NCI-H345 (cell line): ENCODE data around the gene PDE4B.
A peak's percentile ranks its signal among the peaks of the same experiment; 100 is the strongest.
"Not testable (repeated sequence)": the region's sequence is repeated elsewhere in the genome, so short reads cannot be mapped to it uniquely, and the experiment has no call there.

Experiments used
- DNase-seq: peaks from one replicate; lab custom pipeline; 2025; lab: John Stamatoyannopoulos, UW

Gene PDE4B

DNA sequence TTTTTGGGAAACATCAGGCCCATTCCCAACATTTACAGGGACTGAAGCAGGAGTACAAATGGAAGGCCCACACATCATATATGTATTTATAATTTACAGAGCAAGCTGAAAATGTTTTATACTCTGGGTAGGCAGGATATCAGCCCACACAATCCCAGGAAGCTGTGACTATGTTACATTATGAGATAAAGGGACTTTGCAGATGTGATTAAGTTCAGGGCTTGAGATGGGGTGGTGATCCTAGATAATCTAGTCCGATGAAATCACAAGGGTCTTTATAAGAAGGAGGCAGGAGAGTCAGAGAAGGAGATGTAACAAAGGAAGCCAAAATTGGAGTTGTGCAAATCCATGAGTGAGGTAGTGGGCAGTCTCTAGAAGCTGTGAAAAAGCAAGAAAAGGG lies 160.5 kb downstream of the PDE4B start:
- no peak for DNase-seq

DNA sequence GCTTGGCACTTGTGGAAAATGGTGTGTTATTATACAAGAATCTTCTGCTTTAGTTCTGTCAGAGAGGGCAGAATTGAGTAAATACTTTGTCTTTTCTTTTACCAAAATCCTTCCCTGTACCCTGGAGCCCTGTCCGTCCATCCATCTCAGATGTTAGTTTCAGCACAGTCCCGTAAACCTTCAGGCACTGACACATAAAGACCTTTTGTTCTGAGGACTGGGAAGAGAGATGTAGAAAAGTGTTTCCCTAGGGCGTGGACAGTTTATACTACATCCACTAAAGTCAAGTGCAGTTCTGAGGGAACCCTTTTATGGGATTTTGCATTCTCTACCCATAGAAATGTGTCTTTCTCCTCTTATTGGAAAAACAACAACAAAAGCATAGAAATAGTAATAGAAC lies 162.4 kb downstream of the PDE4B start:
- no peak for DNase-seq

DNA sequence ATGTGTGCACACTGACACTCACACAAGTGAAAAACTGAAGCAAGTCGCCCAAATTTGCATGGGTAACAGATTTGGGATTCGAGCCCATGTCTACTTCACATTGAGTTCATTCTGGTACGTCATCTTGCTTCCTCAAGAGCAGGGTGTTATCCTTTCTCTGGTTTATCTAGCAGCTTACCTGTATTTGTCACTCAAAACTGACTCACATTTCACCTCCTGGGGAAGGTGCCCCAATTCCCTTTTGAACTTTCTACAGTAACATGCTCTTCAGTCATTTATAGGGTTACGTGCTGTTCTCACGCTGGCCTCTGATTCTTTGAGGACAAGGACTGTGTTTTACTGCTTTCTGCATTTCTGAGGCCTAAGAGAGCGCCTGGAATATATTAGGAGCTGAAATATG lies 162.8 kb downstream of the PDE4B start:
- no peak for DNase-seq

DNA sequence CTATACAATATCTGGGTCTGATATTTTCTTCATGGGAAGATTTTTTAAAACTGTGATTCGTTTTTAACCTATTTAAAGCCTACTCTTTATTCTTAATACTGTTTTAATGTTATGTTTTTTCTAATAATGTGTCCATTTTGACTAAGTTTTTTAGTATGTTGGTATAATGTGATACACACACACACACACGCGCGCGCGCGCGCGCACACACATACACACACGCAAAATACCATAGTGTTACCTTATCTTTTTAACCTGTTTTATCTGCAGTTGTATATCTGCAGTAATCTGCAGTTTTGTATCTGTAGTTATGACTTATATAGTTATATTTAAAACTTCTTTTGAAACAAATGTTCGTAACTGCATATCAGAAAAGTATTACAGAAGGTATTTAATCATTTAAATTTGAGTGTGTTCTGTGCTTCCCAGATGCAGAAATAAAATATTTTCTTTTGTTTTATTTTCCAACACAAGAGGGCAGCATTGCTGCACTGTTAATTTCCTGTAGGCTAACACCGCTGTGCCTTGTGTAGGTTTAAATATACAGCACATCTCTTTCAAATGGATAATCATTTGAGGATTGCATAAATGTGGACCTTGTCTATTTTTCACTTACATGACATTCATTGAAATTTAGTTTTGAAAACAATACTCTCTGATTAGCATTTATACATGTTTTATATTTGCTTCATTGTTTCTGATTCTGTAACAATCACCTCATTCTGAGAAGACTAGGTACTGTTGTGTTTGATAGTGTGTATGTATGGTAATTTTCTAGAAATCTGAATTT lies 166.1 kb downstream of the PDE4B start:
- peak; percentile 54 for DNase-seq

DNA sequence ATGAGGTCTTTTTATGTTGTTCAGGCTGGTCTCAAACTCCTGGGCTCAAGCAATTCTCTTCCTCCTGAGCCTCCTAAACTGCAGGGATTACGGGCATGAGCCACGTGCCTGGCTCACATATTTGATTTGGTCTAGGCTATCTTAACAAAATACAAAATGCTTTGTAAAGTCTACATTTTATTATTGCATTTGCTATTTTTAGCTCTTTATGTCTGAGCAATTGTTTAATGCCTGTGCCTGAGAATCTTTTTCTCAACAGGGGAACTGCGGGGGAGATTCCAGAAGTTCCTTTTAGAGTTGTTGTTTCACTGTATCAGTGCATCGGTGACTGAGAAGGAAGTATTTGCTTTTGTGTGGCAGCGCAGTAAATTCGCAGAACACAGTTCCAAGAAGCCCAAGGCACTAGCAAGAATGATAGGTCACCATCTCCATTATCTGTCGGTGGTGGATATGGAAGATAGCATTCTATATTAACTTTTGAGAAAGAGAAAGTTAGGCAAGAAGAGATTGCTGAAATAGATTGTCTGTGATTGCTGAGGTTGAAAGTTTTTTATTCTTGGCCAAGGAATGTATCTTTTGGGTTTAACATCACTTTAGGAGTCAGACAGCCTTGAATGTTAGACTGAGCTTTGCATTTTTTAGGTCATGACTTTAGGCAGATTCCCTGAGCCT lies 167.3 kb downstream of the PDE4B start:
- no peak for DNase-seq

DNA sequence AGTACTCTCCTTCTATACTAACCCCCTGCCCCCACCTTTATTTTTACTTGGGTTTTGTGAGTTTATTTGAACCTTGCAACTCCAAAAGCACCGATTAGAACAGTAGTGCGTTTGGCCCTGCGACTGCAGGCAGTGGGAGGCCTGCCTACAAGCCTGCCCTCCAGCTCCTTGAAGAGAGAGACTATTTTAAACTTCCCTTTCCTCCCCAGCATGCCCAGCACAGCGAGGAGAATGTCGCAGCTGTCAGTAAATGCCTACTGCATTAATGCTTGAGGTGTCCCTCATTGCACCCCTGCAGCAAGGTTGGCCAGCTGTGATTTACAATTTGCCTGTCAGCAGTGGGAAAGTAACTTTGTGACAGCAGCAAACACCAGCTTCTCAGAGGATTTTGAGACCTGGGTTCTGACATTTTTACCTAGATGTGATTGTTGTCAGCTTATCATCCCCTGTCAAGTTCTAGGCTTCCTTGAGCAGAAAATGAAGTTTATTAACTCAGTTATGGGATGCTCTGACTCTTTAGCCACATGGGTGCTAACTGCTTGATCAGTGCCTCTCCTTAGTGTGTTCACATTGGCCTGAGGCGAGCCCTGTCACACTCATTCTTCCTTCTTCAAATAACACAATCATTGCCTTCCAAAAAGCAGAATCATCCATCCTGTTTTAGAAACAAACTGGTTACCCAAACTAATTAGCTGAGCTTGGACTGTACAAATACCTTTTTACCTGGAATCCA lies 170.6 kb downstream of the PDE4B start:
- DNase-seq, result no peak

DNA sequence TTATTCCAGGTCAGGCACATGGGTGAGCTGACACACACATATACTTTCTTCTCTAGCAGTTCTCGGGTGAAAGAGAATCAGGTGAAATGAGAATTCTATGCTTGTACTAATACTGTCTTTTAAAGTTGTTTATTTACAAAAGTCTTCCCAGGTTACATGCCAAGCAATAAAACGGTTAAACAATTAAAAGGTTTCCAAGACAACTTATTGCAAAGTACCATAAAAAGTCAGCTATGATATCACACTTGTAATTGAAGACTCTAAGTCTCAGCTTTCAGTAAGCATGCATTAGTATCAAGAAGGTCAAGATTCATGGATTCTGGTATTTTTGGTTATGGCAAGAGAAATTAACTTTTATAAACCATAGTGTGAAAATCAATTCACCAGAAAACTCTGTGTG lies 171.4 kb downstream of the PDE4B start:
- no peak for DNase-seq

DNA sequence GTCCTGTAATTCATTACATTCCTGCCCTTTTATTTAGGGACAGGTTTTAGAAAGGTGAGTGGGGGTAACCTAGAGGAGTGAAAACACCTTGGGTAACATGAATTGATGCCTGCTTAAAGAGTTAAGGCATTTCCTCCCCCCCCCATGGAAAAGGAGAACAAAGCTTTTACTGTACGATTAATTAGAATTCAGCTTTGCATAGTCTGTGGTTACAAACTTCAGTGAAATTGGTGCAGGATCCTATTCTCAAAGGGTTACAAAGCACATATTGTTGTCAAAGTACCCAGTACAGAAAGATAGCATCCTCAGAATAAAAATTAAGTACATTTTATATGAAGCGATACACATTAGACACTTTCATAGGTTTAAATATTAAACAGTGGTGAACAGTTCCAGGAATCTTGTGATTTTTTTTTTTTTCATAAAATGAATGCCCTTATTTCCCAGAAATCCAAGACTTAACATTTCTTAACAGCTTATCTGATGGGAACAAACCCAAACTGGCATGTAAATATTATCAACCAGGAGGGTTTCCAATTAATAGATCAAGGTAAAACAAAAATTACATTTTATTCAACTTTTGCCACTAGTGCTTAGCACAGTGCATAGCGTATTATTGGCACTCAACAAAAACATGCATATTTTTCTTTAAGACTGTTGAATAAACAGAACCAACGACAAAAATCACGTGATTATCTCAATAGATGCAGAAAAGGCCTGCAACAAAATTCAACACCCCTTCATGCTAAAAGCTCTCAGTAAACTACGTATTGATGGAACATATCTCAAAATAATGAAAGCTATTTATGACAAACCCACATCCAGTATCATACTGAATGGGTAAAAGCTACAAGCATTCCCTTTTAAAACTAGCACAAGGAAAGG lies 172.7 kb downstream of the PDE4B start:
- DNase-seq, result no peak

DNA sequence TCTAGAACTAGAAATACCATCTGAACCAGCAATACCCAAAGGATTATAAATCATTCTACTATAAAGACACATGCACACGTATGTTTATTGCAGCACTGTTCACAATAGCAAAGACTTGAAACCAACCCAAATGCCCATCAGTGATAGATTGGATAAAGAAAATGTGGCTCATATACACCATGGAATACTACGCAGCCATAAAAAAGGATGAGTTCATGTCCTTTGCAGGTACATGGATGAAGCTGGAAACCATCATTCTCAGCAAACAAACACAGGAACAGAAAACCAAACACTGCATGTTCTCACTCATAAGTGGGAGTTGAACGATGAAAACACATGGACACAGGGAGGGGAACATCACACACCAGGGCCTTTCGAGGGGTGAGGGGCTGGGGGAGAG lies 174.8 kb downstream of the PDE4B start:
- not testable (repeated sequence) for DNase-seq

DNA sequence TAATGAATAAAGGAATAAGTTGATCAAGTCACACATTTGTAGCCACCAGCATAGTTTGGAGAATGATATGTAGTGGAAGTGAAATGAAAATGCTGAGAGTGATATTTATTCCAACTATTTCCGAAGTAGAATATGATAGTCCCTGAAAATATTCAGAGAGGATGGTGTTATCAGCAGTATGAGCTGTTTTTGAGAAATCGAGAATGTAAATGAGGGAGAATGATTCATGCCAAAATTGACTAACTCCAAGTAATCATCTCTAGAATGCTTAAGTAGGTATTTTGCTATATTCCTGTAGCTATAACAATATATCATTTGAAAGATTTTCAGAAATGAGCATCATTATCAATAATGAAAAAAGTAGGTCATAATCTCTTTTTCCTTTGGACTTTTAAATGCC lies 178.9 kb downstream of the PDE4B start:
- no peak for DNase-seq

DNA sequence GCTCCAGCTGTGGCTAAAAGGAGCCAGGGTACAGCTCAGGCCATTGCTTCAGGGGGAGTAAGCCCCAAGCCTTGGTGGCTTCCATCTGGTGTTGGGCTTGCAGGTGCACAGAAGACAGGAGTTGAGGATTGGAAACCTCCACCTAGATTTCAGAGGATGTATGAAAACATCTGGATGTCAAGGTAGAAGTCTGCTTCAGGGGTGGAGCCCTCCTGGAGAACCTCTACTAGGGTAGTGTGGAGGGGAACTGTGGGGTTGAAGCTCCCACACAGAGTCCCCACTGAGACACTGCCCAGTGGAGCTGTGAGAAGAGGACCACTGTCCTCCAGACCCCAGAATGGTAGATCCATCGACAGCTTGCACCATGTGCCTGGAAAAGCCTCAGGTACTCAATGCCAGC lies 183.0 kb downstream of the PDE4B start:
- DNase-seq, result no peak

DNA sequence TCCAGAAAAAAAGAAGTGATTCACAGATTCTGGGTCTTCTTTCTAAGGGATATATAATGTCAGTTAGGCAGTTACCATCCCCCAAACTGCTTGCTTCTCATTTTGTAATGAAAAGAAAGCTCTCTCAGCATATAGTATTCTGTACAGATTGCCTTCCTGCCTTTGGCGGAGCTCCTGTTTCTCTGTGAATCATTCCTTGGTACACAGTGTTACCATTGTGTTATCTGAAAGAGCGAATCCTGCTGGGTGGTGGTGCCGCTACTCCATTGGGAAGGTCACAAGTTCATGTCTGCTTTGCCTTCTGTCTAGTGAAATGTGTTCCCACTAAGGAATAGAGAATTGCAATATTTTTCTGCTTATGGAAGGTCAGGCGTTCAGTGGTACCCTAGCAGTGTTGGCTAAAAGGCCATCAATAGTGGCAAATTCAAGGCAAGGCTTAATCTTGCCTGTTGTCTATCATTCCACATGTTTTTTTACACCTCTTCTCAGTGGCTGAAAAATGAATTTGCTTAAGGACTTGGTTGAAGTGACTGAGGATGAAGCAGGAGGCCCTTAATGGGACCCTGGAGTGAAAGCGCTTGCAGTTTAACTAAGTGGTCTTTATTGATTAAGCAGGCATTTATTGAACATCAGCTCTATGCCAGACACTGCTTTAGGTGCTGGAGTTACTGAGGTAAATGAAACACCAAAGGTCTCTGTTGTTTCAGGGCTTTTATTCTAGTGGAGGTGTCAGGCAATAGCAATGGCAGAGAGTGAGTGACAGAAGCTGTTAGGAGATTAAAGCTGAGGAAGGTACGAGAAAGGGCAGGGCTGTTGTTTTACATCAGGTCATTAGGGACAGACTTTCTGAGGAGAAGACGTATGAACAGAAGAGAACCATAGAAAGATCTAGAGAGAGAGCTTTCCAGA lies 186.7 kb downstream of the PDE4B start:
- no peak for DNase-seq

DNA sequence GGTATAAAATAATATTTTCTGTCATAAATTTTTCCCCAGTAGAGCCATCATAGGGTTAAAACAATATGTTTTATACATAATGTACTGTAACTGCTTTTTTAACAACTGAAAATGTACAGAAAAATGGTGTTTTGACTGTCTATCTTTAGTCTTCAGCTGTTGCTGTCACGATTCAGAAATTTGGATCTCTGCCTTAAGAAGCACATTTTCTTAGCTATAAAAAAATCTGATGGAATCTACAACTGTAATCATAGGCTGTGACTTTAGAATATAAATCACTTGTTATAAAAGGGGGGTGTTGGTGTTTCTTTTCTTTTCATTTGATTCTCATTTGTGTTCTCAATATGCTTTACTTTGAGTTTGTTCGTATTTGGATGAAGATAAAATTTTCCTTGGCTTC lies 187.5 kb downstream of the PDE4B start:
- no peak for DNase-seq

DNA sequence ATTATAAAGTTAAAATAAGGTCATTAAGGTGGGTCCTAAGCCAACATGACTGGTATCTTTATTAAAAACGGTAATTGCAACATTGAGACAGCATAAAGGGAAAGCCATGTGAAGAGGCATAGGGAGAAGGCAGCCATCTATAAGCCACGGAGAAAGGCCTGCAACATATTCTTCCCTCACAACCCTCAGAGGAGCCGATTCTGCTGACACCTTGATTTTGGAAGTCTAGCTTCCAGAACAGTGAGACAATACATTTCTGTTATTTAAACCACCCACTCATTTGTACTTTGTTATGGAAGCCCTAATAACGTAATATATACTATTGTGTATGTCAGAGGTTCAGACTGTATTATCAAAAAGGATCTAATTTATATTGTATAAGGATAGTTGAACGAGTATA lies 190.8 kb downstream of the PDE4B start:
- no peak for DNase-seq

DNA sequence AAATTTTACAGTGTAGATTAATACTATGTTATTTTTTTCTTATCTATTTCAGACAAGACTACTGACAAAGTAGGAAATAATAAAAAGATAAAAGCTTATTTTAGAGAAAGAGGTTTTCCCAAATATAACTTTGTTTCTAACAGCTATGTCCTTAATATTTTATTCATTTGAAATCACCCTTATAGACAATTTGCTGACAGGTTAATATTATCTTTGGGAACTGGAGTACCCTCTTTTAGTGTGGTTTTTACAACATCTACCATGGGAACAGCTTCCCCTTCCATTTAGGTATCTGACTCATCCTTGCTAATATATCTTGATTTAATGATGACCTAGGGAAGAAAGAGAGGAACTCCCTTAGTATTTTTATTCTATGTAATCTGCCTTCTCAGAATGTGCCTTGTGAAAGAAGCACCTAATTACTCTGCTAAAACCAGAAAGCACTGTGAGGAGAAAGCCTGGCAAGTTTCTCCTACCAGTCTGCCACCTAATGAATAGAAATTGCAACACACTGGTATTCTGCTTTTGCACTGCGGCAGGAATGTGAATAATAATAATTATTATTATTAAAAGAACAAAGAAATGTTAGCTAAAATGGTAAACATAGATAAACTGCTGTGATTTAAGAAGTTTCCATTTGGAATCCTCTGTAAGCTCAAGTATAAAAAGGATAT lies 192.8 kb downstream of the PDE4B start:
- no peak for DNase-seq

DNA sequence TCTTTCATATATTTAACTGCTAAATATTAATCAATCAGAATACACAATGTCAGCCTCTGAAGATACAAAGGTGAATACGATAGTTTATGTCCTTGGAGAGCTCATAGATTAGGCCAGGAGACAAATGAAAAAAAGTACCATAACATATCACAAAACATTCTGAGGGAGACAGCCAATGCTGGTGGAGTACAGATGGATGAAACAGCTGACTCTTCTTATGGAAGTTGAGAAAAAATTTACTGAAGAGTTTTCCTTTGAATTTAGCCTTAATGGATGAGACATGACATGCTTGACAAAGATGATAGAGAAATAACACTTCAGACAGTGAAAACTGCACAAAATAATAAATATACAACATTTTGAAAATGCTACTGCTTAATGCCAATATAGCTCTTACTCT lies 193.5 kb downstream of the PDE4B start:
- no peak for DNase-seq

DNA sequence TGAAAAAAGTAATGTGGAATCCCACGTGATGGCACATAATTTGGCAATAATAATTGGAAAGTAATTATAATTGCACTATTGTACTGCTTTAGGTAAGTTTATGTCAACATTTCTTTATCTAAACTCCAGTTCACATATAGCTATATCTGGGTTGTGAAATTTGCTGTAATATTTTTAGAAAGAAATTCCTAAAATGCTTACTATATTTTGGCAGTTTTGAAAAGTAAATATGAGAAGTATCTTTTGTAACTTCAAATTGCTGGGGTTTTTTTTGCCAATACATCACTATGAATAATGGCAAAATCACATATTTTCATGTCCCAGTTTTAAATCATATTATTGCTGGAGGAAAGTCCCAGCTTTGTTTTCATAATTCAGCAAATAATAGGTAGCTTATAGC lies 197.5 kb downstream of the PDE4B start:
- no peak for DNase-seq

DNA sequence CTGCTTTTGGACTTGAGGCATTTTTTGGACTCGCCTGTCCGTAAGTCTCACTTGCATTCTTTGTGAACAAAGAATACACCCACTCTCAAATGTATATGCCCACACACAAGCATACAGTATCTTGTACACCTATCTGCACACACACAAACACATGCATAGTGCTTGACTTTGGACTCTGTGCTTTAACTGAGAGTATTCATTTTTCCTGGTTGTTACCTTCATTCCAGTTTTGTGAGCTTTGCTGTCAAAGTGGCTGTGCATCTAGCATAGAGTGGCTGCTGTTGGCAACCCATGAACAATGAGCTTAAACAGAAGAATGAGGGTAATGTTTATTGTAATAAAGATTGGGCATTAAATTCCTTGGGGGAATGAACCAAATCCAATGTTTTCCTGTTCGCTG lies 199.0 kb downstream of the PDE4B start:
- DNase-seq, result no peak

DNA sequence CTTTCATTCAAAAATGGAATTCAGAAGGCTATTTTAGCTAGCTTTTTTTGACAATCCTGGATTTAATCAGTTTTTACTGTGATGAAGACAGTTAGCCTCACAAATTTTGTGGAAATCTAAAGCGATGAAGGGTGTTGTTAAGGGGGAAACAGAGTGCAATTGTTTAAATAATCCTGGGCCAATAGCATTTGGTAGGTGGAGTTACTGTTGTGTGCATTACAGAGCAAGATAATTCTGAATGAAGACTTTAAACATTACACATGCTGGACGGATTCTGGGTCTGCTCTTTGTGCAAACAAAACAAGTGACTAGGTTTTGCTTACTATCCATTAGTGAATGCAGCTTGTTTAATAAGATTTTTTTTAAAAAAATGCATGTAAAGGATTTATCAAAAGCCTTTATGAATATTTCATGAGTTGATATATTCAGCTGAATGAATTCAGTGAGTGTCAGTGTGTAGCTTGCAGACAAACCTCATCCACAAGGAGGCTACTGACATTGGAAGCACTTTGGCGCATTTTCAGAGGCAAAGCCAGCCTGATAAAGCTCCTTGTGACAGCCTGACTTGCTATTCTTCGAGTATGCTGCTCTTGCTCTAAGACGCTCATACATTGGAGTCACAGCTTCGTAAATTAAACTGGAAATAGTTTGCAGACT lies 199.6 kb downstream of the PDE4B start:
- no peak for DNase-seq

DNA sequence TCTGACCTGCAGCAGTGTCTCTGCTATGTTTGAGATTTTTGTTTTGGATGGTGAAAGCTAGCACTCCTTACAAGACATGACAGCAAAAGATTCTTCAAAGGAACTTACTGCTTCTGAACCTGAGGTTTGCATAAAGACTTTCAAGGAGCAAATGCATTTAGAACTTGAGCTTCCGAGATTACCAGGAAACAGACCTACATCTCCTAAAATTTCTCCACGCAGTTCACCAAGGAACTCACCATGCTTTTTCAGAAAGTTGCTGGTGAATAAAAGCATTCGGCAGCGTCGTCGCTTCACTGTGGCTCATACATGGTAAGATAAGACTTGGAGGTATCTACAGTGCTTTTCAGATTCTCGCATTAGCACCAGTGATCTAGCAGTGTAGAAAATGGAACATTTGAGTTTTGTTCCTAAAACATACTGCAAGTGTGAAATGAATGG lies 200.2 kb downstream of the PDE4B start:
- DNase-seq, result no peak
